Measurements from ENCODE around the gene DNAJC5.
"Not testable (repeated sequence)": the region's sequence is repeated elsewhere in the genome, so short reads cannot be mapped to it uniquely, and the experiment has no call there.

The DNAJC5 gene

GRCh38 chr20:63915471-63915870, 20.5 kb downstream of the DNAJC5 start:
- DNase-seq, result no peak

DNA sequence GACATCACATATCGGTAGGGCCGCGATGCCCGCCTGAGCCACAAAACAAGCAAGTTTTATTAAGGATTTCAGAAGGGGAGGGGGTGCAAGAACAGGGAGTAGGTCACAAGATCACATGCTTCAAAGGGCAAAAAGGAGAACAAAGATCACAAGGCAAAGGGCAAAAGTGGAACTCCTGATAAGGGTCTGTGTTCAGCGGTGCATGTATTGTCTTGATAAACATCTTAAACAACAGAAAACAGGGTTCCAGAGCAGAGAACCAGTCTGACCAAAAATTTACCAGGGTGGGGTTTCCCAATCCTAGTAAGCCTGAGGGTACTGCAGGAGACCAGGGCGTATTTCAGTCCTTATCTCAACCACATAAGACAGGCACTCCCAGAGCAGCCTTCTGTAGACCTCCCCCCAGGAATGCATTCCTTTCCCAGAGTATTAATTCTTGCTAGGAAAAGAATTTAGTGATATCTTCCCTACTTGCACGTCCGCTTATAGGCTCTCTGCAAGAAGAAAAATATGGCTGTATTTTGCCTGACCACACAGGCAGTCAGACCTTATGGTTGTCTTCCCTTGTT, 21.5 kb downstream of the DNAJC5 start:
- not testable (repeated sequence) for DNase-seq

DNA sequence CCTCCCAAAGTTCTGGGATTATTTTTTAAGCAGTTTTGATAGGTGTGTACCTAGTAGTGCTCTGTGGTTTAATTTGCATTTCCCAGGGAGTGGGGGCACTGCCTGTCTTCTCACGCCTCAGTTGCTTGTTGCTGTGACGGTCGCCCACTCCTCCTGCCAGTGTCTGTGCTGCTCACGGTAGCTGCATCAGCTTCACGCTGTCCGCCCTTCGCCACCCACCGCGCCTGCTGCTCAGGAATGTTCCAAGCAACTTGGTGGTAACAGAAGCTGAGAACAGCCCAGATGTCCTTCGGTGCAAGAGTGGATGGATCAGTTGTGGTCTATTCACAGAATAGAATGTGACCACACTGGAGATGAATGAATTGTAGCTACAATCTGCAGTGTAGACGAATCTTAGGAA, 22.9 kb downstream of the DNAJC5 start:
- DNase-seq, result no peak

GRCh38 chr20:63919130-63919529, 24.2 kb downstream of the DNAJC5 start:
- no peak for DNase-seq

DNA sequence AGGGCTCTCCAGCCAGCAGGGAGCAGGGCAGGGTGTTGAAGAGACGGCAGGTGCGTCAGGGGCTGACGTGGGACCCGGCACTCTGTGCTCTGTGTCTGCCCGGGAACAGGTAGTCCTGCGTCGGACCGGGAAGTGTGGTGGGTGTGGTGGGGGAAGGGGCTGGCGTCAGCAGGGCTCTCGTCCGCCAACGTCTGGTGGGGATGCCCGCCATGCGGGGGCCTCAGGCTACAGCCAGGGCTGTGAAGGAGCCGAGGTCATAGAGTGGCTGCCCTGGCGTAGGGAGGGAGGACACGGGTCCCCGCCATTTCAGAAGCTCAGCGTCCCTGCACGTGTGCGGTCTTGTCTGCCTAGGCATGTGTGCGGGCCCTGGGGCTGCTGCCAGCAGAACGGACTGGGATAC, 25.3 kb downstream of the DNAJC5 start:
- DNase-seq, result no peak

- DNase-seq, result no peak
Observed at GRCh38 chr20:63923651-63924050, 28.7 kb downstream of the DNAJC5 start.

GRCh38 chr20:63924241-63924640, 29.3 kb downstream of the DNAJC5 start:
- no peak for DNase-seq

DNA sequence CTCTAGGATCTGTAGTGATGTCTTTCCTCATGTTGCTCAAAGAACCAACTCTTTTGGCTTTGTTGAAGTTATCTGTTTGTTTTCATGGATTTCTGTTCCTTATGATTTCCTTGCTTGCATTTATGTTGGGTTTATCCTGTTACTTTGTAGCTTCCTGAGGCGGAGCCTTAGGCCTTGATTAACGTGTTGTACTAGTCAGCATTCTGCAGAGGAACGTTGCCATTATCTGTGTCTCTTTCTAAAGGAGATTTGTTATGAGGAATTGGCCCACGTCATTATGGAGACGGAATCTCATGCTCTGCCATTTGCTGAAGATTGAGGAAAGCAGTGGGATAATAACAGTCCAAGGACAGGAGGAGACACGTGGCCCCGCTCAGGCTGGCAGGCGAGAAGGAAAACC, 31.4 kb downstream of the DNAJC5 start:
- no peak for DNase-seq

DNA sequence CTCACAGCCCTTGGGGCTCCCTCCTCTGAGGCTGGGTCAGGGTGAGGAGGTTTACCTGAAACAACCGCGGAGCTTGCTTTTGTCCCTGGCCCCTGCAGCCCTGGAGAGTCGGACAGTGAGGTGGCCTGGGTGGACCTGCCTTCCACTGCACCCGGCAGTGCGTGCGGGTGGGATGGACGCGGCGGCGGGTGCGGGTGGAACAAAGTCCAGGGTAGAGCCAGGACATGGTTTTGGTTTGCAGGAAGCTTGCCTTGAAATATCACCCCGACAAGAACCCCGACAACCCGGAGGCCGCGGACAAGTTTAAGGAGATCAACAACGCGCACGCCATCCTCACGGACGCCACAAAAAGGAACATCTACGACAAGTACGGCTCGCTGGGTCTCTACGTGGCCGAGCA, 34.1 kb downstream of the DNAJC5 start:
- DNase-seq, result no peak

GRCh38 chr20:63929473-63929883, 34.6 kb downstream of the DNAJC5 start:
- DNase-seq, result not testable (repeated sequence)

DNA sequence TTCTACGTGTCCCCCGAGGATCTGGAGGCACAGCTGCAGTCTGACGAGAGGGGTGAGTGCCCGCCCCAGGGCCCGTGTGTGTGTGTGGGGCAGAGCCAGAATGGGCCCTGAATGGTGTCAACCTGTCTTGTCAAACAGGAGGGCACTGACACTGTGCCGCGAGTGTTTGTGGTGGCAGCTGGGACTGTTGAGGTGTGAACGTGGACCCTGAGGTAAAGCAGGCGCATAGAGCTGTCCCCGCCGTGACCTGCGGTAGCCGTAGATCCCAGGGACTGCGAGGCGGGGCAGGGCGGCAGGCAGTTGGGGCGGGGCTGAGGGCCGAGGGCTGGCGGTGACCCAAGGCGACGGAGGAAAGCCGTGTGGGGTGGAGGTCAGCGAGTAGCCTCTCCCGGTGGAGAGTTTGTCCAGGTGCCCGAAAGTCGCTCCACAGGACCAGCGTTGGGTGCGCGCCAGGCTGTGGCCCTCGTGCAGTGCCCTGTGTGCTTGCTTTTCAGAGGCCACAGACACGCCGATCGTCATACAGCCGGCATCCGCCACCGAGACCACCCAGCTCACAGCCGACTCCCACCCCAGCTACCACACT, 36.1 kb downstream of the DNAJC5 start:
- no peak for DNase-seq

GRCh38 chr20:63931735-63932134, 36.8 kb downstream of the DNAJC5 start:
- no peak for DNase-seq

DNA sequence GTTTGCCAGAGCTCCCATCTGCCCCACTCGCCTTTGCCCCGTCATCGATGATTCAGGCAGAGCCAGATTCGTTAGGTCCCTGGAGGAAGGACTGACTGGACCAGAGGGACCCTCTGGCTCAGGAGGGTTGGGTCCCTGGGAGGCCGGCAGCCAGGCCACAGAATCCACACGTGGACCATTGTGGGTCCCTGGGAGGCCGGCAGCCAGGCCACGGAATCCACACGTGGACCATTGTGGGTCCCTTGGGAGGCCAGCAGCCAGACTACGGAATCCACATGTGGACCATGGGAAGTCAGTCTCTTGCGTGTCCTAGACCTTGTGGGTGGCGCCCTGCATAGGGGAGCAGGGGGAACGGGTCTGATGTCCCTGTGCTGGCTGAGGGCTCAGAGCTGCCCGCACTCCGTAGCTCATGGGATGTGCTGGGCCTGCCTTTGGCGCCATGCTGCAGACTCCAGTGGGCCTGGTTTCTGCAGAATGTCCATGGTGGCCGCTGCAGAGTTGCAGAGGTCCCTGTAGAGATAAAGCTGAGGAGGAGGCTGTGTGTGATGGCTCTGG, 37.8 kb downstream of the DNAJC5 start:
- no peak for DNase-seq

DNA sequence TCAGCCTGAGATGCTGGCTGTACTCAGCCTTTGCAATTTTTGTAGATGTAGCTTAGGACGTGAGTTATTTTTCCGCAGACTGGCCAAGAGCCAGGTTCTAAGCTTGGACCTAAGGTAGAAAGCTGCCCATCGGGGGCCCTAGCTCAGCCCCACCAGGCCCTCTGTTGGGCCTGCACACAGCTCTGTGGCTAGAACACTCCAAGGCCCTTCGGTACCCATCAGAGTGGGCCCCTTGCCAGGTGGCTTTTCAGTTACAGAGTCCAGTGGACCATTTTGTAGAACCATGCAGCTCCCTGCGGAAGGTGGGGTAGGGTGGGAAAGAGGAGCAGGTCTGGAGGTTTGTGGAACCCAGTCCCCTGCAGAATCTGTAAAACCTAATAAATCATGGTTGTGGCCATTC, 38.7 kb downstream of the DNAJC5 start:
- DNase-seq, result no peak

- no peak for DNase-seq
Observed at GRCh38 chr20:63934271-63935068, 39.5 kb downstream of the DNAJC5 start.

DNA sequence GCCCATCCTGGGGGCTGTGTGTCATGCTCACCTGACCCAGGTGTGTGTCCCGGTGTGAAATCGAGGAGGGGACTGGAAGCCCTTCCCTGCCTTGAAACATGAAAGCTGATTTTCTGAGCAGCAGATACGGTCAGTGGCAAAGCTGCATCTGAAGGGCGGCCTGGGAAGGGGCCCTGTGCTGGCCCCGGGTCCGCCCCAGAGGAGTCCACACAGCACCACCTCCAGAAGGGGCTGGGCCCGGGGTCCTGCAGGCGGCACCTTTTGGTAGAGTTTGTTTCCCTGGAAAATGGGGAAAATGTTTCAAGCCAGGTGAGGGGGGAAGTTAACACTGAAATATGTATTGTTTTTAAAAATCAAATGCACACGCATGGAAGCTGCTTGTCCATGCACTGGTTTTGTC, 40.5 kb downstream of the DNAJC5 start:
- no peak for DNase-seq

DNA sequence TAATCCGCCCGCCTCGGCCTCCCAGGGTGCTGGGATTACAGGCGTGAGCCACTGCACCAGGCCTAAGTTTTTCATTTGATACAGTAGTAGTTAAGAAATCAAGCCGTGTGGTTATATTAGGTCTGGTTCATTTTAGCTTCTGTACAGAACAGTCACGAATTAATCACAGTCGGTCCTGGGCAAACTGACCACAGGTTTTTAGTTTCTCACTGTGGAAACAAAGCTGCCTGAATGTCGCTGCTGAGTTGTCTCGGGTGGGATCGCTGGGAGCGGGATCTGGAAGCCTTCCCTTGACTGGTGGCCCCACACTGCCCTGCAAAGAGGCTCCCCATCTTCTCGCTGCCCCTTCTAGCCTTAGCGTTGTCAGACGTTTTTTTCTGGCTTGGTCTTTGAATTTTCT, 42.7 kb downstream of the DNAJC5 start:
- no peak for DNase-seq

DNA sequence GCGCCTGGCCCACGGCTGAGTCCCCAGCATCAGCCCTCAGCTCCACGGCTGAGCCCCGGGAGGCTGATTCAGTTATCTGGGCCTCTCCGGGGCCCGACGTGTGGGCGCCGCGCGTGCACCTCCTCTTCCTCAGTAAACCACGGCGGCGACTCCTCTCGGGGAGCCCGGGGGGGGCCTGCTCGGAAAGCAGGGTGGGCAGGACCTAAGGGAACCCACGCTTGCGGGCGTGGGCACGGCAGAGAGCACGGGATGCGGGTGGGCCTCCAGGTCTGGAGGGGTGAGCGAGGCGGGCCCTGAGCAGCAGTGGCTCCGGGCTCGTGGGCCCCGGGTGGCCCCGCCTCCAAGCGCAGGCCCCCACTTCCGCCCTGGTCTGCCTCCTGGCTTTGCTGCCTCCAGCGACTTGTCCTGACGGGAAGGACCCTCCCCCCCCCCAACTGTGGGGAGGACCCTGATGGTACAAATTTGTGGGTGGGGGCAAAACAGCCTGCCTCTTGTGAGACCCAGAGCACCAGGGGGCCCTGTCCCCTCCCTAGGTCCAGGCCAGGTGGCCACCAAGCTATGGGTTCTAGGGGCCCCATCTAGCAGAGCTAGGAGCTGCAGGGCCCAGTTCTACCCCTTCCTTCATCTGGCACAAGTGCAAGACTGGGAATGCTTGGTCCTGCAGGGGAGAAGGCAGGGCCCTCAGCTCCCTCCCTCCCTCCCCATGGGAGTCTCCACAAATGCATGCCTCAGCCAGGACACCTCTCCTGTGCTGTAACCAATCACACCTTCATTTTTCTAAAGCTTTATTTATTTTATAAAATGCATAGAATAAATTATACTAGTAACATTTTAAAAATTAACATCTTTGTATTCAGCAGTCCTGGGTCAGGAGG, 44.4 kb downstream of the DNAJC5 start:
- no peak for DNase-seq

GRCh38 chr20:63940071-63940471, 45.1 kb downstream of the DNAJC5 start:
- no peak for DNase-seq

DNA sequence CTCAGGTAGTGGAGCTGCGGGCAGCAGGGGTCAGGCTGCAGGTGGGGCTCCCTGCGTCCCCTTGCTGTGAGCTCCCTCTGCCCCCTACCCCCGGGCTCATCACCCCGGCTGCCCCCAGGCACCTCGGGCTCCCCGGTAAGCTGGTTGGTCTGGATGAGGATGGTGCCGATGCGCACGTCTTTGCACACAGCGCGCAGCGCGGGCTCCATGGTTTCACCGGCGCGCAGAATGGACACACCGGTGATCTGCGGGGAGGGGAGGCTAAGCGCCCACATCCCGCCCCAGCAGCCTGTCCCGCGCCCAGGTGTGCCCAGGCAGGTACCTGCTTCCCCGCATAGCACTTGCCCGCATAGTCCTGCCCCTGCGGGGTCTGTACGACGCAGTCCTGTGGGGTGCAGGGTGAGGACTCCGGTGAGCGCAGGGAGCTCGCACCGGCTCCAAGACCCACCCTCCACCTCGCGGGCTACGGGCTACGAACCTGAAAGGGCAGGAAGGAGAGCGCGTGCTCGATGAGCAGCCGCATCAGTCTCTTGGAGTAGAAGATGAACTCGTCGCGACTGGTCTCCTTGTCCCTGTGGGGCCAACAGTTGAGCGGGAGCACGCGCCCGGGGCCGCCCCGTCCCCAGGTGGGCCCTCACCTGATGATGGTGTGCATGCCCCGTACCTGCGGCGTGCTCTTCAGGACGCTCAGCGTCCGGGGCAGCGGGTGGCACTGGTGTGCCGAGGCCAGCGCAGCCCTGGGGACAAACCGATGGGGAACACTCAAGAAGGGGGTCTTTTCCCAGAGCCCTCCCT, 45.7 kb downstream of the DNAJC5 start:
- DNase-seq, result no peak

DNA sequence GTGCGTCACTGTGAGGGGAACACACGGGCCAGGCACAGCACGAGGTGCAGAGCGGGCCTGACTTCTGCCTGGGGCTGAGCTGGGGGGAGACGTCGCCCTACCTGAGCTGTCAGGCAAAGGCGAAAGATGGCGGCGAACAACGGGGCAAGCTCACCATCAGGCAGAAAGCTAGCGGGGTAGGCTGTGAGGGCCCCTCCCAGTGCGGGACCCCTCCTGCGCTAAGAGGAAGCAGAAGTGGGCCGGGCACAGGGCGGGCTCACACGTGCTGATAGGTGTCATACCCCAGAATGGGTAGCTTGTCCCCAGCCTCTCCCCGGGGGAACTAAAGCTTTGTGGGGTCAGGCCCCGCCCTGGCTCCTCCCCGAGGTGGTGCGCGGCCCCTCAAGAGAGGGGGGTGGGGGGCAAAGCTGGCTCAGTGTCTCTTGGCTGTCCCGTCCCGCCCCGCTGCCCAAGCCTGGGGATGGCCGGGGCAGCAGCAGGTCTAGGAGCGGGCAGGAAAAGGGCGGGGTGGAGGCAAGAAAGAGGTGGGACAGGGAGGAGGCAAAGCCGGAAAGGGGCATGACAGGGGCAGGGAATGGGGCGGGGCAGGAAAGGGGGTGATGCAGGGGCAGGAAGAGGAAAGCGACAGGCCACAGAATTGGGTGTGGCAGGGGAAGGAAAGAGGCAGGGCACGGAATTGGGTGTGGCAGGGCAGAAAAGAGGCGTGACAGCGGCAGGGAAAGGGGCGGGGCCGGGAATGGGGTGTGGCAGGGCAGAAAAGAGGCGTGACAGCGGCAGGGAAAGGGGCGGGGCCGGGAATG, 46.6 kb downstream of the DNAJC5 start:
- DNase-seq, result no peak

Measured in NCI-H187 (cell line).